Measurements from ENCODE around the gene KNDC1.
"Not testable (repeated sequence)": the region's sequence is repeated elsewhere in the genome, so short reads cannot be mapped to it uniquely, and the experiment has no call there.

Gene KNDC1

GRCh38 chr10:133170092-133170491 lies 10.1 kb downstream of the KNDC1 start:
- H3K4me1 ChIP-seq (ENCODE audit: low read length) = no peaks in the 10 kb centered on the region
- H3K9me2 ChIP-seq (replicated peaks; ENCODE audit: insufficient read depth, low read length) = no peaks in the 10 kb centered on the region
- H3K27ac ChIP-seq (ENCODE audit: low read length) = no peak overlapping the region
- no peaks in the 10 kb centered on the region for H3F3A ChIP-seq (ENCODE audit: insufficient read depth, low read length)
- no peaks in the 10 kb centered on the region for H3K79me2 ChIP-seq (ENCODE audit: low read length)
- no peak overlapping the region for H3K4me3 ChIP-seq (ENCODE audit: low read length)
- no peak overlapping the region for H3K9ac ChIP-seq (ENCODE audit: low read length)
- peaks cover 75% of the 10 kb centered on the region for H3K27me3 ChIP-seq (replicated peaks; ENCODE audit: insufficient read depth, low read length)
- H3K9me3 ChIP-seq (replicated peaks; ENCODE audit: insufficient read depth, low read length) = no peaks in the 10 kb centered on the region
- DNase-seq = no peak
- TF ChIP-seq EZH2phosphoT487 (IDR thresholded peaks at IDR 0.05; ENCODE audit: low read length) = no peak
- no peak for TF ChIP-seq EZH2 (optimal IDR thresholded peaks at IDR 0.05; ENCODE audit: low read depth, low read length)
- no peak for TF ChIP-seq CTCF (IDR thresholded peaks at IDR 0.05; ENCODE audit: low read length)
- no peak overlapping the region for H2AFZ ChIP-seq (ENCODE audit: low read length)
- H3K36me3 ChIP-seq (replicated peaks; ENCODE audit: insufficient read depth, low read length) = no peaks in the 10 kb centered on the region
- no peaks in the 10 kb centered on the region for H4K20me1 ChIP-seq (ENCODE audit: insufficient read depth, low read length)
- no peak overlapping the region for H3K4me2 ChIP-seq (ENCODE audit: low read depth, low read length)

GRCh38 chr10:133173860-133174640 lies 14.0 kb downstream of the KNDC1 start:
- DNase-seq = no peak
- H3K27ac ChIP-seq (ENCODE audit: low read length) = no peak overlapping the region
- no peak overlapping the region for H3K4me3 ChIP-seq (ENCODE audit: low read length)
- H3K36me3 ChIP-seq (replicated peaks; ENCODE audit: insufficient read depth, low read length) = no peaks in the 10 kb centered on the region
- no peak overlapping the region for H3K9ac ChIP-seq (ENCODE audit: low read length)
- no peaks in the 10 kb centered on the region for H3F3A ChIP-seq (ENCODE audit: insufficient read depth, low read length)
- H3K9me3 ChIP-seq (replicated peaks; ENCODE audit: insufficient read depth, low read length) = no peaks in the 10 kb centered on the region
- peaks cover 53% of the 10 kb centered on the region for H3K27me3 ChIP-seq (replicated peaks; ENCODE audit: insufficient read depth, low read length)
- H3K4me1 ChIP-seq (ENCODE audit: low read length) = no peaks in the 10 kb centered on the region
- H2AFZ ChIP-seq (ENCODE audit: low read length) = no peak overlapping the region
- H3K79me2 ChIP-seq (ENCODE audit: low read length) = no peaks in the 10 kb centered on the region
- no peak for TF ChIP-seq EZH2 (optimal IDR thresholded peaks at IDR 0.05; ENCODE audit: low read depth, low read length)
- TF ChIP-seq EZH2phosphoT487 (IDR thresholded peaks at IDR 0.05; ENCODE audit: low read length) = no peak
- TF ChIP-seq CTCF (IDR thresholded peaks at IDR 0.05; ENCODE audit: low read length) = no peak
- H3K9me2 ChIP-seq (replicated peaks; ENCODE audit: insufficient read depth, low read length) = no peaks in the 10 kb centered on the region
- no peak overlapping the region for H3K4me2 ChIP-seq (ENCODE audit: low read depth, low read length)
- H4K20me1 ChIP-seq (ENCODE audit: insufficient read depth, low read length) = no peaks in the 10 kb centered on the region

- Histone ChIP-seq H3K4me2 (ENCODE audit: low read depth, low read length) (no peak overlapping the region), H3K27me3 (replicated peaks; ENCODE audit: insufficient read depth, low read length) (peaks cover 53% of the 10 kb centered on the region), H4K20me1 (ENCODE audit: insufficient read depth, low read length) (no peaks in the 10 kb centered on the region), H3K4me3 (ENCODE audit: low read length) (no peak overlapping the region), H3F3A (ENCODE audit: insufficient read depth, low read length) (no peaks in the 10 kb centered on the region), H3K79me2 (ENCODE audit: low read length) (no peaks in the 10 kb centered on the region), H3K9me3 (replicated peaks; ENCODE audit: insufficient read depth, low read length) (no peaks in the 10 kb centered on the region), H3K9ac (ENCODE audit: low read length) (no peak overlapping the region), H3K27ac (ENCODE audit: low read length) (no peak overlapping the region), H3K9me2 (replicated peaks; ENCODE audit: insufficient read depth, low read length) (no peaks in the 10 kb centered on the region), H2AFZ (ENCODE audit: low read length) (no peak overlapping the region), H3K36me3 (replicated peaks; ENCODE audit: insufficient read depth, low read length) (no peaks in the 10 kb centered on the region), H3K4me1 (ENCODE audit: low read length) (no peaks in the 10 kb centered on the region)
- TF ChIP-seq CTCF (IDR thresholded peaks at IDR 0.05; ENCODE audit: low read length) (no peak), EZH2 (optimal IDR thresholded peaks at IDR 0.05; ENCODE audit: low read depth, low read length) (no peak), EZH2phosphoT487 (IDR thresholded peaks at IDR 0.05; ENCODE audit: low read length) (no peak)
- no peak for DNase-seq
Observed at GRCh38 chr10:133174689-133175263, 14.8 kb downstream of the KNDC1 start.

- not testable (repeated sequence) for H3K4me3 ChIP-seq (ENCODE audit: low read length); H3K9me3 ChIP-seq (replicated peaks; ENCODE audit: insufficient read depth, low read length); H3K9me2 ChIP-seq (replicated peaks; ENCODE audit: insufficient read depth, low read length); H4K20me1 ChIP-seq (ENCODE audit: insufficient read depth, low read length); DNase-seq; H3K27ac ChIP-seq (ENCODE audit: low read length); H3K36me3 ChIP-seq (replicated peaks; ENCODE audit: insufficient read depth, low read length); H3K4me1 ChIP-seq (ENCODE audit: low read length); H3K9ac ChIP-seq (ENCODE audit: low read length); H3K79me2 ChIP-seq (ENCODE audit: low read length); H3F3A ChIP-seq (ENCODE audit: insufficient read depth, low read length); H2AFZ ChIP-seq (ENCODE audit: low read length); H3K4me2 ChIP-seq (ENCODE audit: low read depth, low read length)
- H3K27me3 ChIP-seq (replicated peaks; ENCODE audit: insufficient read depth, low read length) = peaks cover 53% of the 10 kb centered on the region
Observed at GRCh38 chr10:133175624-133176023, 15.6 kb downstream of the KNDC1 start.

Data from MM.1S (cell line).